WTC11 (cell line): Measurements from ENCODE around the gene CYP2A6. TPM values are rescaled to one million over a fixed set of nuclear protein-coding genes. Genes with fewer than 3 reads are reported as not detected.
A peak's percentile ranks its signal among the peaks of the same experiment; 100 is the strongest.

Source experiments
- ELF4 ChIP-seq: sonication (generic); formaldehyde crosslinking; IDR thresholded peaks from 2 replicates; pipeline ENCODE4 v1.8.1; 2022; ENCODE audit warnings: low read depth, mild to moderate bottlenecking, moderate library complexity, missing genetic modification reagents
- EMX1 ChIP-seq: fragments of 250-450 bp; sonication (Bioruptor Pico); IDR thresholded peaks from 2 replicates; pipeline ENCODE4 v1.8.0; 2021; ENCODE audit warnings: mild to moderate bottlenecking
- MXD4 ChIP-seq: fragments of 250-450 bp; sonication (Bioruptor Pico); IDR thresholded peaks from 2 replicates; pipeline ENCODE4 v1.8.0; 2021; ENCODE audit warnings: mild to moderate bottlenecking, moderate library complexity, borderline replicate concordance
- NFATC4 ChIP-seq: fragments of 250-450 bp; sonication (Bioruptor Pico); IDR thresholded peaks from 2 replicates; pipeline ENCODE4 v1.9.0; 2021; ENCODE audit warnings: mild to moderate bottlenecking
- NR3C1 ChIP-seq: sonication (generic); formaldehyde crosslinking; conservative IDR thresholded peaks from 2 replicates; pipeline ENCODE4 v1.8.1; 2023; ENCODE audit warnings: low read depth, mild to moderate bottlenecking, missing genetic modification reagents
- PRRX2 ChIP-seq: fragments of 250-450 bp; sonication (Bioruptor Pico); IDR thresholded peaks from 2 replicates; pipeline ENCODE4 v1.8.0; 2021; ENCODE audit warnings: mild to moderate bottlenecking
- TEAD1 ChIP-seq: sonication (generic); formaldehyde crosslinking; IDR thresholded peaks from 2 replicates; pipeline ENCODE4 v1.8.0; 2022; ENCODE audit warnings: mild to moderate bottlenecking, missing genetic modification reagents
- TP53 ChIP-seq: sonication (generic); formaldehyde crosslinking; IDR thresholded peaks from 2 replicates; pipeline ENCODE4 v1.8.1; 2023; ENCODE audit warnings: mild to moderate bottlenecking, missing genetic modification reagents
- ZBTB21 ChIP-seq: sonication (generic); formaldehyde crosslinking; IDR thresholded peaks from 2 replicates; pipeline ENCODE4 v1.8.1; 2023; ENCODE audit warnings: mild to moderate bottlenecking, missing genetic modification reagents, borderline replicate concordance
- ZNF138 ChIP-seq: sonication (generic); formaldehyde crosslinking; conservative IDR thresholded peaks from 2 replicates; pipeline ENCODE4 v1.8.1; 2022; ENCODE audit warnings: mild to moderate bottlenecking, moderate library complexity, missing genetic modification reagents
- ZNF219 ChIP-seq: sonication (generic); formaldehyde crosslinking; IDR thresholded peaks from 2 replicates; pipeline ENCODE4 v1.8.0; 2023; ENCODE audit warnings: missing genetic modification reagents, mild to moderate bottlenecking, borderline replicate concordance
- ZNF263 ChIP-seq: sonication (generic); formaldehyde crosslinking; IDR thresholded peaks from 2 replicates; pipeline ENCODE4 v1.8.1; 2022; ENCODE audit warnings: low read depth, mild to moderate bottlenecking, moderate library complexity, missing genetic modification reagents
- ZNF396 ChIP-seq: fragments of 250-450 bp; sonication (Bioruptor Pico); IDR thresholded peaks from 2 replicates; pipeline ENCODE4 v1.8.0; 2021; ENCODE audit warnings: mild to moderate bottlenecking, moderate library complexity, borderline replicate concordance
- ZNF423 ChIP-seq: fragments of 250-450 bp; sonication (Bioruptor Pico); IDR thresholded peaks from 2 replicates; pipeline ENCODE4 v2.1.2; 2022; ENCODE audit warnings: mild to moderate bottlenecking, moderate library complexity
- total RNA-seq: library from RNA; stranded (reverse); gene quantifications from 3 replicates; pipeline ENCODE4 v1.2.3, GENCODE V29; 2021
- TF ChIP-seq, protein P1 (sequence below): sonication (generic); formaldehyde crosslinking; IDR thresholded peaks from 2 replicates; pipeline ENCODE4 v1.8.1; 2022; ENCODE audit warnings: mild to moderate bottlenecking, missing genetic modification reagents, moderate library complexity, borderline replicate concordance
- TF ChIP-seq, protein P2 (sequence below): sonication (generic); formaldehyde crosslinking; IDR thresholded peaks from 2 replicates; pipeline ENCODE4 v1.8.1; 2023; ENCODE audit warnings: mild to moderate bottlenecking, missing genetic modification reagents, borderline replicate concordance
- TF ChIP-seq, protein P3 (sequence below): sonication (generic); formaldehyde crosslinking; IDR thresholded peaks from 2 replicates; pipeline ENCODE4 v1.8.1; 2022; ENCODE audit warnings: low read depth, mild to moderate bottlenecking, moderate library complexity, missing genetic modification reagents, borderline replicate concordance
- TF ChIP-seq, protein P4 (sequence below): sonication (generic); formaldehyde crosslinking; IDR thresholded peaks from 2 replicates; pipeline ENCODE4 v1.8.1; 2023; ENCODE audit warnings: mild to moderate bottlenecking, missing genetic modification reagents, moderate library complexity
- TF ChIP-seq, protein P5 (sequence below): sonication (generic); formaldehyde crosslinking; IDR thresholded peaks from 2 replicates; pipeline ENCODE4 v1.8.0; 2022; ENCODE audit warnings: missing genetic modification reagents
- TF ChIP-seq, protein P6 (sequence below): sonication (generic); formaldehyde crosslinking; IDR thresholded peaks from 2 replicates; pipeline ENCODE4 v1.8.0; 2022; ENCODE audit warnings: mild to moderate bottlenecking, missing genetic modification reagents
- TF ChIP-seq, protein P7 (sequence below): sonication (generic); formaldehyde crosslinking; conservative IDR thresholded peaks from 2 replicates; pipeline ENCODE4 v1.8.1; 2023; ENCODE audit warnings: mild to moderate bottlenecking, low read depth, missing genetic modification reagents, moderate library complexity

CYP2A6 gene
- total RNA-seq, 1 experiment from 2014 or later: 0.28 TPM

DNA sequence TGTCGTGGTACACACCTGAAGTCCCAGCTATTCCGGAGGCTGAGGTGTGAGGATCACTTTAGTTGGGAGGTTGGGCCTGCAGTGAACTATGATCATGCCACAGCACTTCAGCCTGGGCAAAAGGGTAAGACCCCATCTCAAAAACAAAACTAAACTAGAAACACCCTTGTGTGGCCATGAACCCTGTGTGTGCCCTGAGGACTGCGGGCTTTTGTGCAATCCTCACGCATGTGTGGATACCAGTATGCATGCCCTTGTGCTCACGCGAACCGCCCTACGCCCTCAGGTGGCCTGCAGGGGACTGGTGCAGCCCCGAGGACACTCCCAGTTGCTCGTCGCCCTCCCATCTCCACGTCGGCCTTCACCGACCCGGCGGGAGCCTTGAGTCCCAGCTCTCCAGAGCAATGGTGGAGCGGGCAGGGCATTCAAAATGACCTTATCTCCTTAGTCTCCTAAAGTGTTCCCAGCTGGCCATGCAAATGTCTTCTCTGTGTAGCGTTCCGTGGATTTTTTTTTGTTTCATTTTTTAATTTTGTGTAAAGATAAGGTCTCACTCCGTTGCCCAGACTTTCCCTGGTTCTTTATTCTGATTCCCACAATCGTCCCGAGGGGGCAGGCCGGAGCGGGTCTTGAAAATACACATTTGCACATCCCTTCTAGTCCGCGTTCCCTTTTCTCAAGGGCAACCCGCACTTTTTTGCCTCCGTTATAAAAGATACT, 52.1 kb downstream of the CYP2A6 start (continued):
- TF ChIP-seq, protein P1, sequence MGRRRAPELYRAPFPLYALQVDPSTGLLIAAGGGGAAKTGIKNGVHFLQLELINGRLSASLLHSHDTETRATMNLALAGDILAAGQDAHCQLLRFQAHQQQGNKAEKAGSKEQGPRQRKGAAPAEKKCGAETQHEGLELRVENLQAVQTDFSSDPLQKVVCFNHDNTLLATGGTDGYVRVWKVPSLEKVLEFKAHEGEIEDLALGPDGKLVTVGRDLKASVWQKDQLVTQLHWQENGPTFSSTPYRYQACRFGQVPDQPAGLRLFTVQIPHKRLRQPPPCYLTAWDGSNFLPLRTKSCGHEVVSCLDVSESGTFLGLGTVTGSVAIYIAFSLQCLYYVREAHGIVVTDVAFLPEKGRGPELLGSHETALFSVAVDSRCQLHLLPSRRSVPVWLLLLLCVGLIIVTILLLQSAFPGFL (CRISPR knock-in tag): no peak
- no peak for TF ChIP-seq ZNF138 (CRISPR knock-in tag)
- TF ChIP-seq, protein P2, sequence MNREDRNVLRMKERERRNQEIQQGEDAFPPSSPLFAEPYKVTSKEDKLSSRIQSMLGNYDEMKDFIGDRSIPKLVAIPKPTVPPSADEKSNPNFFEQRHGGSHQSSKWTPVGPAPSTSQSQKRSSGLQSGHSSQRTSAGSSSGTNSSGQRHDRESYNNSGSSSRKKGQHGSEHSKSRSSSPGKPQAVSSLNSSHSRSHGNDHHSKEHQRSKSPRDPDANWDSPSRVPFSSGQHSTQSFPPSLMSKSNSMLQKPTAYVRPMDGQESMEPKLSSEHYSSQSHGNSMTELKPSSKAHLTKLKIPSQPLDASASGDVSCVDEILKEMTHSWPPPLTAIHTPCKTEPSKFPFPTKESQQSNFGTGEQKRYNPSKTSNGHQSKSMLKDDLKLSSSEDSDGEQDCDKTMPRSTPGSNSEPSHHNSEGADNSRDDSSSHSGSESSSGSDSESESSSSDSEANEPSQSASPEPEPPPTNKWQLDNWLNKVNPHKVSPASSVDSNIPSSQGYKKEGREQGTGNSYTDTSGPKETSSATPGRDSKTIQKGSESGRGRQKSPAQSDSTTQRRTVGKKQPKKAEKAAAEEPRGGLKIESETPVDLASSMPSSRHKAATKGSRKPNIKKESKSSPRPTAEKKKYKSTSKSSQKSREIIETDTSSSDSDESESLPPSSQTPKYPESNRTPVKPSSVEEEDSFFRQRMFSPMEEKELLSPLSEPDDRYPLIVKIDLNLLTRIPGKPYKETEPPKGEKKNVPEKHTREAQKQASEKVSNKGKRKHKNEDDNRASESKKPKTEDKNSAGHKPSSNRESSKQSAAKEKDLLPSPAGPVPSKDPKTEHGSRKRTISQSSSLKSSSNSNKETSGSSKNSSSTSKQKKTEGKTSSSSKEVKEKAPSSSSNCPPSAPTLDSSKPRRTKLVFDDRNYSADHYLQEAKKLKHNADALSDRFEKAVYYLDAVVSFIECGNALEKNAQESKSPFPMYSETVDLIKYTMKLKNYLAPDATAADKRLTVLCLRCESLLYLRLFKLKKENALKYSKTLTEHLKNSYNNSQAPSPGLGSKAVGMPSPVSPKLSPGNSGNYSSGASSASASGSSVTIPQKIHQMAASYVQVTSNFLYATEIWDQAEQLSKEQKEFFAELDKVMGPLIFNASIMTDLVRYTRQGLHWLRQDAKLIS: no peak
- no peak for TF ChIP-seq ELF4 (CRISPR knock-in tag)
- no peak for TF ChIP-seq ZNF219 (CRISPR knock-in tag)
- TF ChIP-seq, protein P3, sequence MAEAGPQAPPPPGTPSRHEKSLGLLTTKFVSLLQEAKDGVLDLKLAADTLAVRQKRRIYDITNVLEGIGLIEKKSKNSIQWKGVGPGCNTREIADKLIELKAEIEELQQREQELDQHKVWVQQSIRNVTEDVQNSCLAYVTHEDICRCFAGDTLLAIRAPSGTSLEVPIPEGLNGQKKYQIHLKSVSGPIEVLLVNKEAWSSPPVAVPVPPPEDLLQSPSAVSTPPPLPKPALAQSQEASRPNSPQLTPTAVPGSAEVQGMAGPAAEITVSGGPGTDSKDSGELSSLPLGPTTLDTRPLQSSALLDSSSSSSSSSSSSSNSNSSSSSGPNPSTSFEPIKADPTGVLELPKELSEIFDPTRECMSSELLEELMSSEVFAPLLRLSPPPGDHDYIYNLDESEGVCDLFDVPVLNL: no peak
- TF ChIP-seq, protein P4, sequence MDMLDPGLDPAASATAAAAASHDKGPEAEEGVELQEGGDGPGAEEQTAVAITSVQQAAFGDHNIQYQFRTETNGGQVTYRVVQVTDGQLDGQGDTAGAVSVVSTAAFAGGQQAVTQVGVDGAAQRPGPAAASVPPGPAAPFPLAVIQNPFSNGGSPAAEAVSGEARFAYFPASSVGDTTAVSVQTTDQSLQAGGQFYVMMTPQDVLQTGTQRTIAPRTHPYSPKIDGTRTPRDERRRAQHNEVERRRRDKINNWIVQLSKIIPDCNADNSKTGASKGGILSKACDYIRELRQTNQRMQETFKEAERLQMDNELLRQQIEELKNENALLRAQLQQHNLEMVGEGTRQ: no peak
- no peak for TF ChIP-seq TP53 (CRISPR knock-in tag)
- no peak for TF ChIP-seq PRRX2 (CRISPR knock-in tag)
- TF ChIP-seq, protein P5, sequence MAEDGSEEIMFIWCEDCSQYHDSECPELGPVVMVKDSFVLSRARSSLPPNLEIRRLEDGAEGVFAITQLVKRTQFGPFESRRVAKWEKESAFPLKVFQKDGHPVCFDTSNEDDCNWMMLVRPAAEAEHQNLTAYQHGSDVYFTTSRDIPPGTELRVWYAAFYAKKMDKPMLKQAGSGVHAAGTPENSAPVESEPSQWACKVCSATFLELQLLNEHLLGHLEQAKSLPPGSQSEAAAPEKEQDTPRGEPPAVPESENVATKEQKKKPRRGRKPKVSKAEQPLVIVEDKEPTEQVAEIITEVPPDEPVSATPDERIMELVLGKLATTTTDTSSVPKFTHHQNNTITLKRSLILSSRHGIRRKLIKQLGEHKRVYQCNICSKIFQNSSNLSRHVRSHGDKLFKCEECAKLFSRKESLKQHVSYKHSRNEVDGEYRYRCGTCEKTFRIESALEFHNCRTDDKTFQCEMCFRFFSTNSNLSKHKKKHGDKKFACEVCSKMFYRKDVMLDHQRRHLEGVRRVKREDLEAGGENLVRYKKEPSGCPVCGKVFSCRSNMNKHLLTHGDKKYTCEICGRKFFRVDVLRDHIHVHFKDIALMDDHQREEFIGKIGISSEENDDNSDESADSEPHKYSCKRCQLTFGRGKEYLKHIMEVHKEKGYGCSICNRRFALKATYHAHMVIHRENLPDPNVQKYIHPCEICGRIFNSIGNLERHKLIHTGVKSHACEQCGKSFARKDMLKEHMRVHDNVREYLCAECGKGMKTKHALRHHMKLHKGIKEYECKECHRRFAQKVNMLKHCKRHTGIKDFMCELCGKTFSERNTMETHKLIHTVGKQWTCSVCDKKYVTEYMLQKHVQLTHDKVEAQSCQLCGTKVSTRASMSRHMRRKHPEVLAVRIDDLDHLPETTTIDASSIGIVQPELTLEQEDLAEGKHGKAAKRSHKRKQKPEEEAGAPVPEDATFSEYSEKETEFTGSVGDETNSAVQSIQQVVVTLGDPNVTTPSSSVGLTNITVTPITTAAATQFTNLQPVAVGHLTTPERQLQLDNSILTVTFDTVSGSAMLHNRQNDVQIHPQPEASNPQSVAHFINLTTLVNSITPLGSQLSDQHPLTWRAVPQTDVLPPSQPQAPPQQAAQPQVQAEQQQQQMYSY: no peak
- no peak for TF ChIP-seq NR3C1 (CRISPR knock-in tag)
- TF ChIP-seq, protein P6, sequence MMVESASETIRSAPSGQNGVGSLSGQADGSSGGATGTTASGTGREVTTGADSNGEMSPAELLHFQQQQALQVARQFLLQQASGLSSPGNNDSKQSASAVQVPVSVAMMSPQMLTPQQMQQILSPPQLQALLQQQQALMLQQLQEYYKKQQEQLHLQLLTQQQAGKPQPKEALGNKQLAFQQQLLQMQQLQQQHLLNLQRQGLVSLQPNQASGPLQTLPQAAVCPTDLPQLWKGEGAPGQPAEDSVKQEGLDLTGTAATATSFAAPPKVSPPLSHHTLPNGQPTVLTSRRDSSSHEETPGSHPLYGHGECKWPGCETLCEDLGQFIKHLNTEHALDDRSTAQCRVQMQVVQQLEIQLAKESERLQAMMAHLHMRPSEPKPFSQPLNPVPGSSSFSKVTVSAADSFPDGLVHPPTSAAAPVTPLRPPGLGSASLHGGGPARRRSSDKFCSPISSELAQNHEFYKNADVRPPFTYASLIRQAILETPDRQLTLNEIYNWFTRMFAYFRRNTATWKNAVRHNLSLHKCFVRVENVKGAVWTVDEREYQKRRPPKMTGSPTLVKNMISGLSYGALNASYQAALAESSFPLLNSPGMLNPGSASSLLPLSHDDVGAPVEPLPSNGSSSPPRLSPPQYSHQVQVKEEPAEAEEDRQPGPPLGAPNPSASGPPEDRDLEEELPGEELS (CRISPR knock-in tag): 0 out of 2 replicates have a peak, but pooled peaks have one; percentile 37
- no peak for TF ChIP-seq ZNF263 (CRISPR knock-in tag)
- TF ChIP-seq, protein P7, sequence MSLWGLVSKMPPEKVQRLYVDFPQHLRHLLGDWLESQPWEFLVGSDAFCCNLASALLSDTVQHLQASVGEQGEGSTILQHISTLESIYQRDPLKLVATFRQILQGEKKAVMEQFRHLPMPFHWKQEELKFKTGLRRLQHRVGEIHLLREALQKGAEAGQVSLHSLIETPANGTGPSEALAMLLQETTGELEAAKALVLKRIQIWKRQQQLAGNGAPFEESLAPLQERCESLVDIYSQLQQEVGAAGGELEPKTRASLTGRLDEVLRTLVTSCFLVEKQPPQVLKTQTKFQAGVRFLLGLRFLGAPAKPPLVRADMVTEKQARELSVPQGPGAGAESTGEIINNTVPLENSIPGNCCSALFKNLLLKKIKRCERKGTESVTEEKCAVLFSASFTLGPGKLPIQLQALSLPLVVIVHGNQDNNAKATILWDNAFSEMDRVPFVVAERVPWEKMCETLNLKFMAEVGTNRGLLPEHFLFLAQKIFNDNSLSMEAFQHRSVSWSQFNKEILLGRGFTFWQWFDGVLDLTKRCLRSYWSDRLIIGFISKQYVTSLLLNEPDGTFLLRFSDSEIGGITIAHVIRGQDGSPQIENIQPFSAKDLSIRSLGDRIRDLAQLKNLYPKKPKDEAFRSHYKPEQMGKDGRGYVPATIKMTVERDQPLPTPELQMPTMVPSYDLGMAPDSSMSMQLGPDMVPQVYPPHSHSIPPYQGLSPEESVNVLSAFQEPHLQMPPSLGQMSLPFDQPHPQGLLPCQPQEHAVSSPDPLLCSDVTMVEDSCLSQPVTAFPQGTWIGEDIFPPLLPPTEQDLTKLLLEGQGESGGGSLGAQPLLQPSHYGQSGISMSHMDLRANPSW (CRISPR knock-in tag): no peak
- no peak for TF ChIP-seq ZNF423
- TF ChIP-seq NFATC4: no peak
- no peak for TF ChIP-seq ZNF396 (CRISPR knock-in tag)
- no peak for TF ChIP-seq TEAD1 (CRISPR knock-in tag)
- TF ChIP-seq MXD4 (CRISPR knock-in tag): no peak
- no peak for TF ChIP-seq EMX1 (CRISPR knock-in tag)
- TF ChIP-seq ZBTB21 (CRISPR knock-in tag): no peak
